Right atrium auricular region (tissue), 2 donors: ENCODE results near the gene TAF11L12. TPM values are rescaled to one million over a fixed set of nuclear protein-coding genes. Genes with fewer than 3 reads are reported as not detected.

Experiments
- DNase-seq: peaks from one replicate; pipeline ENCODE4 v3.0.0-alpha.2; 2019; ENCODE audit warnings: low spot score
- H3K27ac ChIP-seq, 2 donors: fragments of 200-600 bp; sonication (generic); 1 replicate in 1 of 2; 2 replicates in 1 of 2; pipeline ENCODE4 v1.5.1; 2016 to 2019
- H3K27me3 ChIP-seq, 2 donors: fragments of 200-600 bp; sonication (generic); one replicate each; pipeline versions ENCODE4 v1.5.1 to v1.6.0; 2017 to 2019
- H3K36me3 ChIP-seq: fragments of 200-600 bp; sonication (generic); one replicate; pipeline ENCODE4 v1.5.1; 2016
- H3K4me1 ChIP-seq, 2 donors: fragments of 200-600 bp; sonication (generic); one replicate each; pipeline versions ENCODE4 v1.5.1 to v1.6.0; 2017 to 2019
- H3K4me3 ChIP-seq, 2 donors: fragments of 200-600 bp; sonication (generic); 1 replicate in 1 of 2; 2 replicates in 1 of 2; pipeline ENCODE4 v1.5.1; 2017 to 2019; ENCODE audit warnings: mild to moderate bottlenecking in 1 of 2, moderate library complexity in 1 of 2
- H3K9me3 ChIP-seq, 2 donors: fragments of 200-600 bp; sonication (generic); one replicate each; pipeline ENCODE4 v1.5.1; 2019
- CTCF ChIP-seq, 2 donors: fragments of 200-600 bp; sonication (generic); IDR thresholded peaks; one replicate each; pipeline ENCODE4 v1.5.1; 2019; ENCODE audit warnings: antibody characterized with exemption in 2 of 2
- total RNA-seq, 2 donors: library from RNA; depleted of rRNA; stranded (reverse); fragments of >200 nt; gene quantifications; one replicate each; pipeline ENCODE4 v1.1.0, GENCODE V29; 2016

The TAF11L12 gene
- total RNA-seq, 2 donors from 2014 or later, result not detected

GRCh38 chr5:17655921-17656320, 45.7 kb downstream of the TAF11L12 start:
- TF ChIP-seq CTCF (IDR thresholded peaks at IDR 0.05), result no peak
- peaks cover 0 to 4% of the 10 kb centered on the region in 2 donors for H3K9me3 ChIP-seq
- H3K4me1 ChIP-seq, result no peaks in the 10 kb centered on the region
- H3K4me3 ChIP-seq, result no peak overlapping the region
- H3K27ac ChIP-seq, result no peak overlapping the region
- H3K36me3 ChIP-seq, result no peaks in the 10 kb centered on the region
- no peaks in the 10 kb centered on the region for H3K27me3 ChIP-seq
- DNase-seq, result no peak

Other genes starting within 250 kb of the TAF11L12 start
- not detected for gene TAF11L2, start 112.2 kb upstream of the TAF11L12 start, total RNA-seq
- gene TAF11L3, start 92.0 kb upstream of the TAF11L12 start, total RNA-seq, result not detected
- gene TAF11L4, start 88.6 kb upstream of the TAF11L12 start, total RNA-seq, result not detected
- not detected for gene TAF11L5, start 85.2 kb upstream of the TAF11L12 start, total RNA-seq
- not detected for gene TAF11L6, start 81.7 kb upstream of the TAF11L12 start, total RNA-seq
- not detected for gene TAF11L7, start 24.6 kb upstream of the TAF11L12 start, total RNA-seq
- gene TAF11L8, start 19.4 kb upstream of the TAF11L12 start, total RNA-seq, result not detected
- gene TAF11L9, start 16.0 kb upstream of the TAF11L12 start, total RNA-seq, result not detected
- not detected for gene TAF11L10, start 12.6 kb upstream of the TAF11L12 start, total RNA-seq
- gene TAF11L11, start 6.2 kb upstream of the TAF11L12 start, total RNA-seq, result not detected
- not detected for gene TAF11L13, start 21.7 kb downstream of the TAF11L12 start, total RNA-seq
- not detected for gene TAF11L14, start 24.1 kb downstream of the TAF11L12 start, total RNA-seq